SK-N-SH (cell line): ENCODE measurements around the gene MBD6. TPM values are rescaled to one million over a fixed set of nuclear protein-coding genes. Genes with fewer than 3 reads are reported as not detected.

Source experiments
- CTCF ChIA-PET: fragments of 300-600, 350-600 bp; formaldehyde crosslinking; extraction: SDS; loops from one replicate; lab custom pipeline; 2021; lab: Yijun Ruan, JAX
- POLR2A ChIA-PET: fragments of 350-600 bp; sonication (Branson Sonifier 250); formaldehyde crosslinking; extraction: SDS; loops from one replicate; lab custom pipeline; 2020; ENCODE audit warnings: antibody characterized with exemption, inconsistent platforms; lab: Yijun Ruan, JAX
- DNase-seq: peaks from one replicate; pipeline ENCODE4 v3.0.0; 2012
- H2AFZ ChIP-seq: fragments of 200-600 bp; sonication (generic); 2 replicates; pipeline ENCODE4 v1.8.1; 2016; ENCODE audit warnings: antibody characterized with exemption, mild to moderate bottlenecking, low read depth
- H3F3A ChIP-seq: fragments of 200-600 bp; sonication (generic); replicated peaks from 2 replicates; pipeline ENCODE3; 2016; ENCODE audit warnings: antibody characterized with exemption, mild to moderate bottlenecking; ENCODE audit not compliant: insufficient read depth
- H3K27ac ChIP-seq, 2 experiments: fragments of 200-500 bp in 1 of 2; fragments of 200-600 bp in 1 of 2; sonication (Bioruptor generic) in 1 of 2; sonication (generic), shearing (Covaris generic) in 1 of 2; 2 replicates each; pipeline versions ENCODE4 v1.5.1 to v1.6.1; 2014 to 2016; ENCODE audit warnings: low read depth in 2 of 2, inconsistent platforms in 1 of 2, low read length in 1 of 2, mild to moderate bottlenecking in 1 of 2, mixed read lengths in 1 of 2
- H3K27me3 ChIP-seq: fragments of 200-600 bp; sonication (generic), shearing (Covaris generic); 2 replicates; pipeline ENCODE4 v1.6.1; 2016; ENCODE audit warnings: mixed run types; ENCODE audit not compliant: insufficient read depth
- H3K36me3 ChIP-seq, 2 experiments: fragments of 200-500 bp in 1 of 2; fragments of 200-600 bp in 1 of 2; sonication (Bioruptor generic) in 1 of 2; sonication (generic) in 1 of 2; replicated peaks in 1 of 2; 2 replicates each; pipeline versions ENCODE3 to v1.5.1; 2014 to 2016; ENCODE audit warnings: low read length in 1 of 2, mild to moderate bottlenecking in 1 of 2; ENCODE audit not compliant: insufficient read depth in 2 of 2, control insufficient read depth in 1 of 2
- H3K4me1 ChIP-seq, 2 experiments: fragments of 200-500 bp in 1 of 2; fragments of 200-600 bp in 1 of 2; sonication (Bioruptor generic) in 1 of 2; sonication (generic), shearing (Covaris generic) in 1 of 2; 2 replicates each; pipeline versions ENCODE4 v1.5.1 to v1.6.1; 2014 to 2016; ENCODE audit warnings: low read depth in 1 of 2, low read length in 1 of 2, mixed run types in 1 of 2; ENCODE audit not compliant: insufficient read depth in 2 of 2, control insufficient read depth in 1 of 2
- H3K4me2 ChIP-seq: fragments of 200-600 bp; sonication (generic), shearing (Covaris generic); 2 replicates; pipeline ENCODE4 v1.6.1; 2017; ENCODE audit warnings: mixed run types
- H3K4me3 ChIP-seq, 2 experiments: fragments of 200-500 bp in 1 of 2; fragments of 200-600 bp in 1 of 2; sonication (Bioruptor generic) in 1 of 2; sonication (generic), shearing (Covaris generic) in 1 of 2; 2 replicates each; pipeline versions ENCODE4 v1.5.1 to v1.8.1; 2014 to 2016; ENCODE audit warnings: low read depth in 2 of 2, inconsistent platforms in 1 of 2, low read length in 1 of 2, mild to moderate bottlenecking in 1 of 2, mixed read lengths in 1 of 2, moderate library complexity in 1 of 2
- H3K79me2 ChIP-seq: fragments of 200-600 bp; sonication (generic); 2 replicates; pipeline ENCODE4 v1.8.1; 2017; ENCODE audit warnings: mild to moderate bottlenecking; ENCODE audit not compliant: insufficient read depth
- H3K9ac ChIP-seq: fragments of 200-600 bp; sonication (generic); 2 replicates; pipeline ENCODE4 v1.6.1; 2017; ENCODE audit warnings: mixed run types
- H3K9me2 ChIP-seq: fragments of 200-600 bp; sonication (generic); 2 replicates; pipeline ENCODE4 v1.6.1; 2017; ENCODE audit warnings: mixed run types
- H3K9me3 ChIP-seq: fragments of 200-600 bp; sonication (generic); 2 replicates; pipeline ENCODE4 v1.6.1; 2017; ENCODE audit warnings: mixed run types, mild to moderate bottlenecking, moderate library complexity
- H4K20me1 ChIP-seq: fragments of 200-600 bp; sonication (generic); 2 replicates; pipeline ENCODE4 v1.6.1; 2017; ENCODE audit warnings: mild to moderate bottlenecking, mixed run types; ENCODE audit not compliant: insufficient read depth
- CHD2 ChIP-seq: fragments of 150-350 bp; IDR thresholded peaks from 2 replicates; pipeline ENCODE4 v1.6.1; 2018; ENCODE audit warnings: low read length; ENCODE audit not compliant: partially characterized antibody
- ELF1 ChIP-seq: IDR thresholded peaks from 2 replicates; pipeline ENCODE4 v1.4.0; 2012
- EP300 ChIP-seq, 2 experiments: IDR thresholded peaks; 2 replicates each; pipeline versions ENCODE4 v1.4.0 to v1.6.1; 2012; ENCODE audit warnings: borderline replicate concordance in 1 of 2, low read depth in 1 of 2, low read length in 1 of 2
- FOXJ3 ChIP-seq: sonication (generic); formaldehyde crosslinking; IDR thresholded peaks from 2 replicates; pipeline ENCODE4 v1.5.1; 2020; ENCODE audit warnings: mild to moderate bottlenecking, missing genetic modification reagents
- NFIC ChIP-seq: IDR thresholded peaks from 2 replicates; pipeline ENCODE4 v1.4.0; 2012; ENCODE audit warnings: borderline replicate concordance
- RAD21 ChIP-seq: IDR thresholded peaks from 2 replicates; pipeline ENCODE4 v1.6.1; 2012; ENCODE audit warnings: mild to moderate bottlenecking, low read length
- RCOR1 ChIP-seq: fragments of 150-350 bp; IDR thresholded peaks from 2 replicates; pipeline ENCODE4 v1.6.1; 2017; ENCODE audit warnings: antibody characterized with exemption, low read length
- SIN3A ChIP-seq: IDR thresholded peaks from 2 replicates; pipeline ENCODE4 v1.6.1; 2012; ENCODE audit warnings: low read depth, mild to moderate bottlenecking, low read length, moderate library complexity, borderline replicate concordance
- TAF1 ChIP-seq: IDR thresholded peaks from 2 replicates; pipeline ENCODE4 v1.6.1; 2012; ENCODE audit warnings: low read depth, mild to moderate bottlenecking, low read length, moderate library complexity, borderline replicate concordance
- TEAD4 ChIP-seq: IDR thresholded peaks from 2 replicates; pipeline ENCODE4 v1.4.0; 2012; ENCODE audit warnings: mild to moderate bottlenecking, borderline replicate concordance; ENCODE audit not compliant: insufficient read depth
- WGBS: methylation state at CpG from one replicate; pipeline ENCODE4 v1.1.6; 2017; ENCODE audit warnings: low lambda C conversion rate; 5-methylcytosine and 5-hydroxymethylcytosine counted together
- polyA plus RNA-seq, 3 experiments: library from polyadenylated mRNA; depleted of rRNA; stranded (reverse); fragments of >200 nt; gene quantifications; 2 replicates each; pipeline ENCODE4 v1.2.3, GENCODE V29; 2012
- TF ChIP-seq, protein P1 (sequence below): IDR thresholded peaks from 2 replicates; pipeline ENCODE4 v1.6.1; 2012; ENCODE audit warnings: mild to moderate bottlenecking, low read depth, low read length, moderate library complexity
- TF ChIP-seq, protein P2 (sequence below): IDR thresholded peaks from 2 replicates; pipeline ENCODE4; 2012
- TF ChIP-seq, protein P3 (sequence below): fragments of 200-600 bp; sonication (generic); IDR thresholded peaks from 2 replicates; pipeline ENCODE4 v1.6.1; 2017; ENCODE audit warnings: antibody characterized with exemption, mild to moderate bottlenecking, moderate library complexity
- TF ChIP-seq, protein P4 (sequence below): IDR thresholded peaks from 2 replicates; pipeline ENCODE4 v1.4.0; 2012; ENCODE audit warnings: low read depth
- TF ChIP-seq, protein P5 (sequence below): IDR thresholded peaks from 2 replicates; pipeline ENCODE4 v1.4.0; 2012; ENCODE audit warnings: low read depth, borderline replicate concordance

MBD6 gene
- polyA plus RNA-seq, 1 of the 3 experiments (the other 2 are of a cell fraction): 8.6 TPM

DNA sequence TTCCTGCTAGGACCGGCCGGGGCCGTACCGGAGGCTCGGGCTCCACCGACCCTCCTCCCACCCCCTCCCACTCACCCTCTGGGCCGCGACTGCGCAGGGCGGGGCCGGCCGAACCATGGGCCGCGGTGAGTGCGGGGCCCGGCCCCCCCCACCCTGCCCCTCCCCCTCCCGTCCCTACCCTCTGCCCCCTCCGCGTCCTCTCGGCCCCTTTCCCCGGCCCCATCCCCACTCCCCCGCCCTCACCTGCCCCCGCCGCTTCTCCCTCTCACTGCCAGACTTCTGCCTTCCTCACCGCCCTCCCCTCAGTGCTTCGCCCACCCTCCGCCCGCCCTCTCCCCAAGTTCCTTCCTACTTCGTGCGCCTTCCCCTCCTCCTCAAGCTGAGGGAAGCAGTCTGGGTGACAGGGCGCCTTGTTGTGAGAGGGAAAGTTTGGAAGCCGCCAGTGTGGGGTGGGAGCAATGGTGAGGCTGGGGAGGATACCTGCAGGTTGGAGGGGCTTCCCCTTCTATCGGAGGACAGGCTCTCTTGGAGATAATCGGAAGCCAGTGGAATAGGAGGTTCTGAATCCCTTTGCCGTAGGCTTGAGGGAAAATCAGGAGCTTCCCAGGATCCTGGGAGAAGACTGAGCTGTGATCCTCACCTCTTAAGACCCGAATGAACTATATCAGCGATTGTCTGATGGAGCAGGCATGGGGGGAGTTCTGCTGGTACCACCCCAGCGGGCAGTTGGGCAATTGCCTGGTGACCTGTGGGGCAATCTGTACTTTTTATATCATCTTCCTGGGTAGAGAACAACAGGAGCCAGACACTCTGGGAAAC, 472 bp downstream of the MBD6 start:
- Histone ChIP-seq H3K9me2 (no peaks in the 10 kb centered on the region), H3K79me2 (peaks cover 50% of the 10 kb centered on the region), H3K9ac (peak overlapping the region; percentile 86), H3K27ac (peak overlapping the region; percentile 81 to 93), H4K20me1 (peaks cover 28% of the 10 kb centered on the region), H2AFZ (no peak overlapping the region), H3K36me3 (peaks cover 33 to 42% of the 10 kb centered on the region in 2 experiments), H3K9me3 (no peaks in the 10 kb centered on the region), H3K4me2 (peak overlapping the region; percentile 94), H3K4me1 (peaks cover 31 to 46% of the 10 kb centered on the region in 2 experiments), H3K27me3 (no peaks in the 10 kb centered on the region), H3F3A (peaks cover 32% of the 10 kb centered on the region), H3K4me3 (peak overlapping the region; percentile 72 to 88)
- CTCF ChIA-PET: interaction anchor here (0.9 to 1.5 kb wide), 3 partner anchors 61 to 284 kb away, joined by 3 to 9 read pairs (median 3); no protein-coding TSS in a partner anchor
- TF ChIP-seq RCOR1: no peak
- TF ChIP-seq, protein P1, sequence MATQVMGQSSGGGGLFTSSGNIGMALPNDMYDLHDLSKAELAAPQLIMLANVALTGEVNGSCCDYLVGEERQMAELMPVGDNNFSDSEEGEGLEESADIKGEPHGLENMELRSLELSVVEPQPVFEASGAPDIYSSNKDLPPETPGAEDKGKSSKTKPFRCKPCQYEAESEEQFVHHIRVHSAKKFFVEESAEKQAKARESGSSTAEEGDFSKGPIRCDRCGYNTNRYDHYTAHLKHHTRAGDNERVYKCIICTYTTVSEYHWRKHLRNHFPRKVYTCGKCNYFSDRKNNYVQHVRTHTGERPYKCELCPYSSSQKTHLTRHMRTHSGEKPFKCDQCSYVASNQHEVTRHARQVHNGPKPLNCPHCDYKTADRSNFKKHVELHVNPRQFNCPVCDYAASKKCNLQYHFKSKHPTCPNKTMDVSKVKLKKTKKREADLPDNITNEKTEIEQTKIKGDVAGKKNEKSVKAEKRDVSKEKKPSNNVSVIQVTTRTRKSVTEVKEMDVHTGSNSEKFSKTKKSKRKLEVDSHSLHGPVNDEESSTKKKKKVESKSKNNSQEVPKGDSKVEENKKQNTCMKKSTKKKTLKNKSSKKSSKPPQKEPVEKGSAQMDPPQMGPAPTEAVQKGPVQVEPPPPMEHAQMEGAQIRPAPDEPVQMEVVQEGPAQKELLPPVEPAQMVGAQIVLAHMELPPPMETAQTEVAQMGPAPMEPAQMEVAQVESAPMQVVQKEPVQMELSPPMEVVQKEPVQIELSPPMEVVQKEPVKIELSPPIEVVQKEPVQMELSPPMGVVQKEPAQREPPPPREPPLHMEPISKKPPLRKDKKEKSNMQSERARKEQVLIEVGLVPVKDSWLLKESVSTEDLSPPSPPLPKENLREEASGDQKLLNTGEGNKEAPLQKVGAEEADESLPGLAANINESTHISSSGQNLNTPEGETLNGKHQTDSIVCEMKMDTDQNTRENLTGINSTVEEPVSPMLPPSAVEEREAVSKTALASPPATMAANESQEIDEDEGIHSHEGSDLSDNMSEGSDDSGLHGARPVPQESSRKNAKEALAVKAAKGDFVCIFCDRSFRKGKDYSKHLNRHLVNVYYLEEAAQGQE: no peak
- no peak for TF ChIP-seq FOXJ3 (CRISPR knock-in tag)
- TF ChIP-seq TEAD4: no peak
- no peak for TF ChIP-seq EP300 (IDR thresholded peaks at IDR 0.05; ENCODE audit: borderline replicate concordance in 1 of 2, low read depth in 1 of 2, low read length in 1 of 2)
- TF ChIP-seq NFIC: no peak
- no peak for TF ChIP-seq CHD2
- no peak for TF ChIP-seq SIN3A
- TF ChIP-seq, protein P2, sequence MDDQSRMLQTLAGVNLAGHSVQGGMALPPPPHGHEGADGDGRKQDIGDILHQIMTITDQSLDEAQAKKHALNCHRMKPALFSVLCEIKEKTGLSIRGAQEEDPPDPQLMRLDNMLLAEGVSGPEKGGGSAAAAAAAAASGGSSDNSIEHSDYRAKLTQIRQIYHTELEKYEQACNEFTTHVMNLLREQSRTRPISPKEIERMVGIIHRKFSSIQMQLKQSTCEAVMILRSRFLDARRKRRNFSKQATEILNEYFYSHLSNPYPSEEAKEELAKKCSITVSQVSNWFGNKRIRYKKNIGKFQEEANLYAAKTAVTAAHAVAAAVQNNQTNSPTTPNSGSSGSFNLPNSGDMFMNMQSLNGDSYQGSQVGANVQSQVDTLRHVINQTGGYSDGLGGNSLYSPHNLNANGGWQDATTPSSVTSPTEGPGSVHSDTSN: no peak
- TF ChIP-seq, protein P3, sequence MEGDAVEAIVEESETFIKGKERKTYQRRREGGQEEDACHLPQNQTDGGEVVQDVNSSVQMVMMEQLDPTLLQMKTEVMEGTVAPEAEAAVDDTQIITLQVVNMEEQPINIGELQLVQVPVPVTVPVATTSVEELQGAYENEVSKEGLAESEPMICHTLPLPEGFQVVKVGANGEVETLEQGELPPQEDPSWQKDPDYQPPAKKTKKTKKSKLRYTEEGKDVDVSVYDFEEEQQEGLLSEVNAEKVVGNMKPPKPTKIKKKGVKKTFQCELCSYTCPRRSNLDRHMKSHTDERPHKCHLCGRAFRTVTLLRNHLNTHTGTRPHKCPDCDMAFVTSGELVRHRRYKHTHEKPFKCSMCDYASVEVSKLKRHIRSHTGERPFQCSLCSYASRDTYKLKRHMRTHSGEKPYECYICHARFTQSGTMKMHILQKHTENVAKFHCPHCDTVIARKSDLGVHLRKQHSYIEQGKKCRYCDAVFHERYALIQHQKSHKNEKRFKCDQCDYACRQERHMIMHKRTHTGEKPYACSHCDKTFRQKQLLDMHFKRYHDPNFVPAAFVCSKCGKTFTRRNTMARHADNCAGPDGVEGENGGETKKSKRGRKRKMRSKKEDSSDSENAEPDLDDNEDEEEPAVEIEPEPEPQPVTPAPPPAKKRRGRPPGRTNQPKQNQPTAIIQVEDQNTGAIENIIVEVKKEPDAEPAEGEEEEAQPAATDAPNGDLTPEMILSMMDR: 0 out of 2 replicates have a peak, but pooled peaks have one; percentile 13
- no peak for TF ChIP-seq RAD21
- TF ChIP-seq, protein P4, sequence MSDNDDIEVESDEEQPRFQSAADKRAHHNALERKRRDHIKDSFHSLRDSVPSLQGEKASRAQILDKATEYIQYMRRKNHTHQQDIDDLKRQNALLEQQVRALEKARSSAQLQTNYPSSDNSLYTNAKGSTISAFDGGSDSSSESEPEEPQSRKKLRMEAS: no peak
- TF ChIP-seq TAF1: 0 out of 2 replicates have a peak, but pooled peaks have one; percentile 14
- TF ChIP-seq ELF1: no peak
- TF ChIP-seq, protein P5, sequence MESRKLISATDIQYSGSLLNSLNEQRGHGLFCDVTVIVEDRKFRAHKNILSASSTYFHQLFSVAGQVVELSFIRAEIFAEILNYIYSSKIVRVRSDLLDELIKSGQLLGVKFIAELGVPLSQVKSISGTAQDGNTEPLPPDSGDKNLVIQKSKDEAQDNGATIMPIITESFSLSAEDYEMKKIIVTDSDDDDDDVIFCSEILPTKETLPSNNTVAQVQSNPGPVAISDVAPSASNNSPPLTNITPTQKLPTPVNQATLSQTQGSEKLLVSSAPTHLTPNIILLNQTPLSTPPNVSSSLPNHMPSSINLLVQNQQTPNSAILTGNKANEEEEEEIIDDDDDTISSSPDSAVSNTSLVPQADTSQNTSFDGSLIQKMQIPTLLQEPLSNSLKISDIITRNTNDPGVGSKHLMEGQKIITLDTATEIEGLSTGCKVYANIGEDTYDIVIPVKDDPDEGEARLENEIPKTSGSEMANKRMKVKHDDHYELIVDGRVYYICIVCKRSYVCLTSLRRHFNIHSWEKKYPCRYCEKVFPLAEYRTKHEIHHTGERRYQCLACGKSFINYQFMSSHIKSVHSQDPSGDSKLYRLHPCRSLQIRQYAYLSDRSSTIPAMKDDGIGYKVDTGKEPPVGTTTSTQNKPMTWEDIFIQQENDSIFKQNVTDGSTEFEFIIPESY: no peak
- POLR2A ChIA-PET: interaction anchor here (0.6 to 1.8 kb wide), 2 partner anchors 9 to 99 kb away, joined by 3 to 8 read pairs; no protein-coding TSS in a partner anchor
- WGBS: 2% methylated on average over 27 of the region's 38 CpGs
- no peak for DNase-seq
